Measurements from ENCODE around the gene CELF1. TPM values are rescaled to one million over a fixed set of nuclear protein-coding genes. Genes with fewer than 3 reads are reported as not detected.

CELF1 gene
- total and polyA plus RNA-seq, 10 of the 15 experiments (the other 5 are each of a cell fraction or from before 2014, with no cell fraction given), result 35.3 to 128 (median 85.7) TPM

DNA sequence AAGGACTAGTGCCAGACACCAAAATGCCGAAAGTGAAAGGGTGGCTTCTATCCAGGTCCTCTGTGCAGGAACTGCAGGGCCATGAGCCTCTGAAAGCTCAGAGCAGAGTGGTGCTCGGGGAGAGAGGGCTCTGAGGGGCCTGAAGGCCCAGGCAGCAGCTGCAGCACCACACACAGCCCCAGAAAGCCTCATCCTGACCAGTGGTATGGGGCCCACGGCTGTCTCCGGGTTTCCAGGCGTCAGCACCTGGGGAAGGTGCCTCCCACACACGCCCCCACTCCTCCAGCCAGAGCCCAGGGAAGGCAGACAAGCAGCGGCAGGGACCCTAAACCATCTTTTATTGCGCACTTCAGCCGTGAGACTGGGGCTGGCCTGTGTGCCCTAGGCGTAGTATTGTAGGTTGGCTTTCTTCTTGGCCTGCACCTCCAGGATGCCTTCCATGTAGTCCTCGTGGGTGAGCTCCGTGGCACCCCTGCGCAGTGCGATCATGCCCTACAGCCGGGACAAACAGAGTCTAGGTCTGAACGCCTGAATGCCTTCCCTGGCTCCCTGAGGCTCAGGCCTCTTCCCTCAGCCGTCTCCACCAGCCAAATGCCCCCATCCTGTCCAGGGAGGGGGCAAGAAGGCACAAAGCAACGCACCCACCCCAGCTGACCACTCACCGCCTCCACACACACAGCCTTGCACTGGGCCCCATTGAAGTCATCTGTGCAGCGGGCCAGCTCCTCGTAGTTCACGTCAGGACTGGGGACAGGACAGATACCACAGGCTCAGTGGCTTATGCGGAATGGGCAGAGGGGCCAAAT lies 134.3 kb downstream of the CELF1 start:
- intact Hi-C loops (cut with micrococcal nuclease; ENCODE audit: unreplicated experiment) (no loop called here), in situ Hi-C loops (cut with MboI) (no loop called here)
- no peak for ATAC-seq
- Histone ChIP-seq H3K9ac (ENCODE audit: control insufficient read depth, insufficient read depth, low read length) (no peak overlapping the region), H3K79me2 (ENCODE audit: control insufficient read depth, insufficient read depth, low read length) (no peaks in the 10 kb centered on the region), H2AFZ (ENCODE audit: control insufficient read depth, low read depth, low read length) (no peak overlapping the region), H3K27me3 (replicated peaks in 1 of 2; ENCODE audit: control insufficient read depth in 2 of 2, insufficient read depth in 2 of 2, low read length in 1 of 2) (no peaks in the 10 kb centered on the region), H4K20me1 (ENCODE audit: control insufficient read depth, insufficient read depth) (no peaks in the 10 kb centered on the region), H3K36me3 (ENCODE audit: control insufficient read depth in 2 of 2, insufficient read depth in 2 of 2, low read length in 1 of 2) (peaks cover 12 to 29% of the 10 kb centered on the region in 2 experiments), H3K4me1 (ENCODE audit: control insufficient read depth, insufficient read depth, low read length) (no peaks in the 10 kb centered on the region), H3K4me2 (ENCODE audit: control insufficient read depth, insufficient read depth) (no peak overlapping the region), H3K27ac (ENCODE audit: control insufficient read depth, insufficient read depth) (no peak overlapping the region), H3K9me3 (replicated peaks; ENCODE audit: control insufficient read depth, insufficient read depth, low read length) (no peaks in the 10 kb centered on the region), H3K4me3 (no peak overlapping the region)
- SMC1A ChIA-PET (ENCODE audit: uncharacterized antibody, unreplicated experiment), result interaction anchor here (0.6 kb wide), 1 partner anchor 936 kb away, joined by 3 read pairs; no protein-coding TSS in a partner anchor
- no peak for FAIRE-seq
- TF ChIP-seq PAX5 (IDR thresholded peaks at IDR 0.05; ENCODE audit: borderline replicate concordance, low read depth, low read length), result no peak
- no peak for TF ChIP-seq BRCA1 (IDR thresholded peaks at IDR 0.05; ENCODE audit: low read depth, low read length)
- TF ChIP-seq POLR2AphosphoS5 (IDR thresholded peaks at IDR 0.05; ENCODE audit: low read length), result peak; percentile 15; the same call in 1 of the 2 replicates
- no peak for TF ChIP-seq PKNOX1 (IDR thresholded peaks at IDR 0.05)
- no peak for TF ChIP-seq SREBF1 (IDR thresholded peaks at IDR 0.05; ENCODE audit: low read length)
- WGBS (ENCODE audit: insufficient coverage, insufficient replicate concordance, low lambda C conversion rate, missing lambda C conversion rate), result 89% methylated on average over 23 of the region's 23 CpGs
- POLR2A ChIA-PET, result interaction anchor here (1.1 kb wide), 1 partner anchor 205 kb away, joined by 6 read pairs; no protein-coding TSS in a partner anchor
- DNase-seq (ENCODE audit: low read depth, low spot score), result no peak
- BruUV-seq (replicated peaks), result TSS peak; percentile 10
- RAD21 ChIA-PET (ENCODE audit: unreplicated experiment), result no interaction called here
- CTCF ChIA-PET, result no interaction called here

DNA sequence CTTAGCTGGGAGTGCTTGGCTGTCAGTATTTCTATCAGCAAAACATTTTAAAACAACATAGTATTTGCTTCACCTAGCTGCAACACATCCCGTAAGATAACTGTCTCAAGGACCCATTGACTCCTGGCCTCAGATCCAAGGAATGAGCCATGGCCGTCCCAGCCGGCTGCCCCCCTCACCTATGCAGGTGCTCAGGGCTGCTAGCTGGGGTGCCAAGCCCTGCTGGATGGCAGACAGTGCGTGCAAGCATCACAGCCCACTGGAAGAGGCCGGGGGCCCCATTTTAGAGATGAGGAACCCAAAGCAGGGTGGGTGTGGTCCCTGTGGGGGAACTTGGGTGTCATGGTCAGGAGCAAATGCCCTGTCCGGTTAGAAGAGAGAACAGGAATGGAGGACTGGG lies 135.2 kb downstream of the CELF1 start:
- in situ Hi-C loops (cut with MboI), result no loop called here
- Histone ChIP-seq H3K27ac (ENCODE audit: control insufficient read depth, insufficient read depth) (no peak overlapping the region), H3K36me3 (ENCODE audit: control insufficient read depth in 2 of 2, insufficient read depth in 2 of 2, low read length in 1 of 2) (peaks cover 11 to 28% of the 10 kb centered on the region in 2 experiments), H3K9me3 (replicated peaks; ENCODE audit: control insufficient read depth, insufficient read depth, low read length) (no peaks in the 10 kb centered on the region), H3K27me3 (replicated peaks in 1 of 2; ENCODE audit: control insufficient read depth in 2 of 2, insufficient read depth in 2 of 2, low read length in 1 of 2) (no peaks in the 10 kb centered on the region), H4K20me1 (ENCODE audit: control insufficient read depth, insufficient read depth) (no peaks in the 10 kb centered on the region), H3K9ac (ENCODE audit: control insufficient read depth, insufficient read depth, low read length) (no peak overlapping the region), H2AFZ (ENCODE audit: control insufficient read depth, low read depth, low read length) (no peak overlapping the region), H3K4me2 (ENCODE audit: control insufficient read depth, insufficient read depth) (no peak overlapping the region), H3K4me1 (ENCODE audit: control insufficient read depth, insufficient read depth, low read length) (no peaks in the 10 kb centered on the region), H3K79me2 (ENCODE audit: control insufficient read depth, insufficient read depth, low read length) (no peaks in the 10 kb centered on the region), H3K4me3 (no peak overlapping the region)
- FAIRE-seq, result no peak
- ChIA-PET RAD21 (ENCODE audit: unreplicated experiment) (no interaction called here), CTCF (no interaction called here), SMC1A (ENCODE audit: uncharacterized antibody, unreplicated experiment) (no interaction called here), POLR2A (interaction anchor here (1.1 to 1.5 kb wide), 2 partner anchors 8 to 204 kb away, joined by 3 to 6 read pairs; no protein-coding TSS in a partner anchor)
- 90% methylated on average over 6 of the region's 6 CpGs for WGBS (ENCODE audit: insufficient coverage, insufficient replicate concordance, low lambda C conversion rate, missing lambda C conversion rate)
- intact Hi-C loops (cut with micrococcal nuclease; ENCODE audit: unreplicated experiment), result no loop called here
- no peak for TF ChIP-seq CBX3 (IDR thresholded peaks at IDR 0.05; ENCODE audit: borderline replicate concordance, low read depth)
- peak; percentile 71 for TF ChIP-seq POLR2A (IDR thresholded peaks at IDR 0.05; ENCODE audit: low read depth, low read length)
- TF ChIP-seq MYC (IDR thresholded peaks at IDR 0.05; ENCODE audit: insufficient read depth, insufficient read length, insufficient replicate concordance, low read length, severe bottlenecking), result no peak
- peak; percentile 34; the same call in 1 of the 2 replicates for TF ChIP-seq POLR2AphosphoS5 (IDR thresholded peaks at IDR 0.05; ENCODE audit: low read length)
- no peak for DNase-seq (ENCODE audit: low read depth, low spot score)
- BruUV-seq (replicated peaks), result no TSS peak
- ATAC-seq, result no peak
